Esophagus mucosa (tissue), 1 donor: ENCODE measurements around the gene CRACDL. TPM values are rescaled to one million over a fixed set of nuclear protein-coding genes. Genes with fewer than 3 reads are reported as not detected.
"Not testable (repeated sequence)": the region's sequence is repeated elsewhere in the genome, so short reads cannot be mapped to it uniquely, and the experiment has no call there.

Experiments used
- ATAC-seq: fragments of 200-7000 bp; cut with Tn5 transposase; one replicate; pipeline ENCODE4 v1.9.1; 2020
- total RNA-seq: library from RNA; stranded (reverse); gene quantifications from one replicate; pipeline ENCODE4 v1.2.4, GENCODE V29; 2023
- donor health status: DM: yes; HTN: yes; CAD: no.

CRACDL gene
- total RNA-seq, 1 donor from 2014 or later = 6.6 TPM

GRCh38 chr2:98883780-98884211 is 52.2 kb downstream of the CRACDL start:
- peak; percentile 84 for ATAC-seq

DNA sequence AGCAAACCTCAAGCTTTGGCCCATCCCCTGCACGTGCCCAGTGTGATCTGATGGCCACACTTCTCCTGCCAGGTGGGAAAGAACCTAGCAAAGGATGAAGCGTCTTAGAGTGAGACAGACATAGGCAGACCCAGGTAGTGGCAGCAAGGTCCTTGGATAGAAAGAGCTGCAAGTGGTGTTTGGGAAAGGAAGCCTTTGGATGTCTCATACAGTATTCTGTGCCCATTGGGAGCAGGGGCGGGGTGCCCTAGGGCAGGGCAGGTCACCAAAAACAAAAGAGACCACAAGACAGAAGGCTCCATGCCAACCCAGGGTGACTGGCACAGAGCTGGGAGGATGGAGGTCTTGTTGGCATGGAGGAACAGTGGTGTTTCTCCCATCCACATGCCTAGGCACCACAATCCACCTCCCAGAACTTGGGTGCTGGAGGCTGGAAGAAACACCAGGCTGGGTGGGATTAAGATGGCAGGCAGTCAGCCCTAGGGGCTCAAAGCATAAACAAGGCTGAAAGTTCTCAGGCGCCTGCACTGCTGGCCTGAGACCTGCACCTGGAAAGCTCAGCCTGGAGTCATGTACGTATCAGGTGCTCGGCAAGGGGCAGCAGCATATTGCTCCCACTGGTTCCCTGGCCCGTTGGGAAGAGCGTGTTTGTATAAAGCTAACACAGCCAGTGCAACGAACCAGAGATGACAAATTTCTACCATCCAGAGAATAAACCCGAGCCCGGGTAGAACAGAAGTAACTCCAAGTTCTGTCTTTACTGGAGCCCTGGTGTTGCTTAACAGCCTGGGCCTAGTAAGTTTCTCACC is 52.9 kb downstream of the CRACDL start:
- ATAC-seq = peak; percentile 32

- ATAC-seq = no peak
Measured at GRCh38 chr2:98882368-98882767, 53.7 kb downstream of the CRACDL start.

- ATAC-seq = peak; percentile 57
Measured at GRCh38 chr2:98881153-98881650, 54.8 kb downstream of the CRACDL start.

GRCh38 chr2:98880266-98881152 is 55.5 kb downstream of the CRACDL start:
- ATAC-seq = no peak

DNA sequence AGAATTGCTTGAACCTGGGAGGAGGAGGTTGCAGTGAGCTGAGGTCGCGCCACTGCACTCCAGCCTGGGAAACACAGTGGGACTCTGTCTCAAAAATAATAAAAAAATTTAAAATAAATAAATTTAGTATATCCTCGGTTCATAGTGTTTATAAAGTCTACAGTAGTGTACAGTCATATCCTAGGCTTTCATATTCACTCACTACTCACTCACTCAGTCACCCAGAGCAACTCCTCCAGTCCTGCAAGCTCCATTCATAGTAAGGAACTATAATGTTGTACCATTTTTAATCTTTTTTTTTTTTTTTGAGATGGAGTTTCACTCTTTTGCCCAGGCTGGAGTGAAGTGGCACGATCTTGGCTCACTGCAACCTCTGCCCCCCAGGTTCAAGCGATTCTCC is 58.4 kb downstream of the CRACDL start:
- not testable (repeated sequence) for ATAC-seq

GRCh38 chr2:98876741-98877140 is 59.3 kb downstream of the CRACDL start:
- ATAC-seq = no peak

GRCh38 chr2:98875746-98876145 is 60.3 kb downstream of the CRACDL start:
- ATAC-seq = no peak

DNA sequence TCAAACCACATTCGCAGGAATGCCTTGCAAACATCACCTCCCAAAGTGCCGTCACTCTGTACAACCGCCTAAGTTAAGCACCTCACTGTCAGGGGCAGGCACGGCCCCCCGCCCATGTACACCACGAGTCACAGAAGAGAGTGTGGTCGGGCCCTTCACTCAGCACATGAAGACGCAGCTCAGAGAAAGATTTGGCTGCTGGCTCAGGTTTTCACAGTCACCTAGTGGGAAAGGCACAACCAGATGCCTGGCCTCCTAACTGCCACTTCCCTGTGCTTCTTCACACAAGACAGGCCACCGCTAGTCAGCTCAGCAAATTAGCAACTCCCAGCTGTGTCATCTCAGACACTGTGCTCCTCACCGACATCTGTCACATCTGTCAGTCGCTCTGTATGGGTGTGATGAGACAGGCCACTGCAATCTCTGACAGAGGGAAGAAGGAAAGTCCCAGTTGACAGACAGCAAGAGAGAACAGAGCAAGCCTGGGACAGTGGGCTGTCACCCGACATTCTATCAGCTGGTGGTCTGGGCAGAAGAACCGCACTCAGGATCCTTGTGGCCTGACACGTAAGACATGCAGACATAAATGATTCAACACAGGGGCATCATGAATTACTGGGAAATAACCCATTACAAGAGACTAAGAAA is 60.8 kb downstream of the CRACDL start:
- ATAC-seq = peak; percentile 40

DNA sequence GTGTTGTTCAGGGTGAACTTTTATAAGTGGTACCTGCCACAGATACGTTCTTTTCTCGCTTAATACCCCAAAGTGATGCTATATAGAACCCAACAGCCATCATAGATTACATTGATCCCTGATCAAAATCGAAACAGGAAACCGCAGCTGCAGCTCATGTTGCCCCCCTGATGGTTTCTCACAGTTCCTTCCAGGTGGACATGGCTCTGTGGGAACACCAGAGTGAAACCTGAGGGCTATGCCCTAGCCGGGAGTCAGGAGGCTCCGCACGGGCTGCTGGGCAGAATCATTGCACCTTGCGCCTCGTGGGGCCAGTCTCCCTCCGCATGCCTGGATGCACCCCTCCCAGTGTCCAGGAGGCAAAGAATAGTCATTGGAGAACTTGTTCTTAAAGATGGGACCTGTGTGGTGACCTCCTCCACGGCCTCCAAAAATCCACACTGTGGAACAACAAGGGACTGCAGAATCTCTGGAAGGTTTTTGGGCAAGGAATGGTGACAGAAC is 61.8 kb downstream of the CRACDL start:
- ATAC-seq = no peak

GRCh38 chr2:98872526-98872925 is 63.5 kb downstream of the CRACDL start:
- ATAC-seq = no peak

DNA sequence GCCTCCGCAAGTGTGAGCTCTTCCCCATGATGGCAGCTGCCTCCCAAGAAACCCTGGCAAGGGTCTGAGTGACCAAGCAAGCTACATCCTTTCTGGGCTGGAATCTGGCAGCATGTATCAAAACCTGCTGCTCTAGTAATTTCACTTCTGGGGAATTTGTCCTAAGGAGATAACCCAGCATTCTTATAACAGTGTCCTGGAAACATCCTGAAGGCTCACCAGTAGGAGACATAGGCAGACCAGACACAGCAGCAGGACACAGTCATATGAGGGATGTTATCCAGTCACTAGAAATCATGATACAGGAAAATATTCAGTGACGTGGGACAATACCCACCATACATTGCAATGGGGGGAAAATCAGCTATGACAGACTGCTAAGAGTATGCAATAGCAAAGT is 64.5 kb downstream of the CRACDL start:
- ATAC-seq = no peak

DNA sequence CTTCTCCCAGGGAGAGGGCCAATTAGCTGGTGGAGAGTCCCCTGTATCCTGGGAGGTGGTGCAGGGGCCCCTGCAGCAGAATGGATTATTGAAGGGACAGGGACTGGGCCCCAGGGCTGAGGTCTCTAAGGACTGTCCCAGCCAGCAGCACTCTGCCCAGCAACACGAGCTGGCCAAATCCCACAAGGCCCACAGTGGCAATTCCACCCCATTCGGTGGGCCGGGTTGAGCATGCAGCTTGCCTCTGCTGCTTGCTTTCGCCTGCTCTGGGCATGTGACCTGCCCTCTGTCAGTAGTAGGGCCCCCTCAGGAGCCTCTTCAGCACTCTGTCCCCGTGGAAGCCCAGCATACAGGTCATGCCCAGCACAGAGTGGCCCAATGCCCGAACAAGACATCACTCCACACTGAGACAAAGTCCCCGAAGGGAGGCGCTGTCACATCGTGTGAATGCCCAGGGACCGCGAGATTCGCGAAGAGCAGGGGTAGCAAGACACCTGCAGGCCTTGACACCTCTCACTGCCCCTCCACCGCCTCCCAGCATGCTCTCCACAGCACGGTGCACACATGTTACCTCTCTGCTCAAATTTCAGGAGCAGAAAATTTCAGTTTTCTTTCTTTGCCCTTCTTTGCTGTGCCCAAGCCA is 65.4 kb downstream of the CRACDL start:
- ATAC-seq = no peak

GRCh38 chr2:98869870-98870269 is 66.2 kb downstream of the CRACDL start:
- peak; percentile 91 for ATAC-seq

DNA sequence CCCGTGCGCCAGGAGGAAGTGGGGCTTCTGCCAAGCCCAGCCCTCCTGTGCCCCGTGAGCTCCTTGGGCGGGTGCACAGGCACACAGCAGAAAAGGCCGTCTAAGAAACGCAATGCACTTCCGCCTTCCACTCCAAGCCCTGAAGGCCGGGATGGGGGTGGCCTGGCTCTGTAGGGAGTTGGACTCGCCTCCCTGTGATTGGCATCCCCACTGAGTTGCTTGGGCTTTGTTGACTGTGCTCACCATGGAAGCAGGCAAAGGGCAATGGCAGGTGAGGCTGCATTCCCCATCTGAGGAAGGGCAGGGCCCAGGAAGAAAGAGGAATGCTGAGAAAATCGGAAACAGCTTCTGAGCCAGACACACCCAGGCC is 66.8 kb downstream of the CRACDL start:
- ATAC-seq = peak; percentile 88

- no peak for ATAC-seq
Measured at GRCh38 chr2:98868548-98869271, 67.3 kb downstream of the CRACDL start.

DNA sequence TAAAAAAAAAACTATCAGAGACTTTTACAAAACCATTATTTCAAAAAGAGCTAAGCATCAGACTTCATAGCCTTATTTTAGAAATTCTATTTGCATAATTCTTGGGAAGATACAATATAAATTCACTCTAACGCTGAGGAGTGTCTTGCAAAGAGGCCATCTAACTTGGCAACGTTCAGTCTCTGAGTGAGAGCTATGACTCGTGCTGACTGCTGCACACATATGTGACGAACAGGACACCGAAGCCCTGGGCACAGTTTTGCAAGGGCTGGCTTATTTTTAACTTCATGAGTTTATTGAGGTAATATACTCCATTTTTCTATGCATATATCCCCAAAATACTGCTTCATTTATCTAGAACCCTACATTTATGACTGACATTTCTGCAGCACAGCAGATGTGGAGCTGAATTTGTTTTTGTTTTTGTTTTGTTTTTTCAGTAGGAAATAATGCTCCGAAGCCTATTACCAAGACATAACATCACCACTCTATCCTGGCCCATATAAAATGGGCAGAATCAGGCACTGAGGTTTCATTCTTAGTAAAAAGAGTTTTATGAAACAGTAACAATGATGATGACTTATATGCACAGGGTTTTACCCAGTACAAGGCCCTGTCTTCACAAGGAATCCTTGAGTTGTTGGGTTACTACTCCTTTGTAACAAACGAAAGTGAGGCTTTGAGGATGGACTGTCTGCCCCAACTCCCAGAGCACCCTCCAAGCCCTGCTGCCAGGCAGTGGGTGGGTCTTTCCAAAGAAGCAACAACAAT is 68.3 kb downstream of the CRACDL start:
- no peak for ATAC-seq

GRCh38 chr2:98866033-98866432 is 70.0 kb downstream of the CRACDL start:
- no peak for ATAC-seq

GRCh38 chr2:98861601-98862000 is 74.4 kb downstream of the CRACDL start:
- ATAC-seq = no peak

DNA sequence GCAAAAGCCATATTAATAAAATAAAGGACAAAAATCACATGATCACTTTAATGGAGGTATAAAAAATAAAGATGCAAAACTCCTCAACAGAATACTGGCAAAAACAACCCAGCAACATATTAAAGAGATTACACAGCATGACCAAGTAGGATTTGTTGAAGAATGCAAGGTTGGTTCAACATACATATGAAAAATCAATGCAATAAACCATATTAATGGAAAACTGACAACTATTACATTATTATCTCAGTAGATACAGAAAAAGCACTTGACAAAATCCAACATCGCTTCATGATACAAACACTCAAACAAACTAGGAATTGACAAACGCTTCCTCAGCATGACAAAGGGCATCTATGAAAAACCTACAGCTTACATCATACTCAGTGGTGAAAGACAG is 76.7 kb downstream of the CRACDL start:
- ATAC-seq = no peak

DNA sequence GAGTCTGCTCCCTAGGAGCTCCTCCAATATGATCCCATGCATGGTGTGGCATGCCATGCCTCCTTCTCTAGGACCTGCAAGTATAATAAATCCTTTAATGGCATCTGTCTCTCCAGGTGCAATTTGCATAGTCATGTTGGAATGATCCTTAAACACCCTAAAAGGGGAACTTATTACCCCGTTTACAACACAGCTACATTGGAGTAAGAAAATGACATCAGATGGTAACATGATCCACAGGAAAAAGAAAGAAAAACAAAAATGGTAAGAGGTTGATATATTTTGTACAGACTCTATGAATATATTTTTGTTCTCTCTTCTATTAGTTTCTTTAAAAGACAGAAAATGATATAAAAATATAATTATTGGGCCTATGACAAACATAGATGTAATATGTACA is 79.0 kb downstream of the CRACDL start:
- no peak for ATAC-seq
